HG03039 (cell line): Measurements from ENCODE around the gene RAE1.

Experiments
- ATAC-seq: cut with Tn5 transposase; IDR thresholded peaks from one replicate; pipeline ENCODE4 v1.9.1; 2021; ENCODE audit warnings: mild to moderate bottlenecking, moderate library complexity; ENCODE audit not compliant: unreplicated experiment

The RAE1 gene

DNA sequence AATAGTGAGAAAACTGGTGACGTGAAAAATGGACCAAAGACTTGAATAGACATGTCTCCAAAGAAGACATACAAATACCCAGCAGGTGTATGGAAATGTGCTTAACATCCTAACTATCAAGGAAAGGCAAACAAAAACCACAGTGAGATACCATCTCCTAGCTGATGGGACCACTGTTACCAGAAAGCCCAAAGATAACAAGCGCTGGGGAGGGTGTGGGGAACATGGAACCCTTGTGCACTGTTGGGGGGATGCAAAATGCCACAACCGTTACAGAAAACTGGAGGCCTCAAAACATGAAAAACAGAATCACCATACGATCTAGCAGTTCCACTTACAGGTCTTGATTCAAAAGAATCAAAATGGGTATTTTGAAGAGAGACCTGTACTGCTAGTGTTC is 20.3 kb downstream of the RAE1 start:
- ATAC-seq, result no peak

GRCh38 chr20:57372157-57372556 is 21.1 kb downstream of the RAE1 start:
- ATAC-seq, result no peak

DNA sequence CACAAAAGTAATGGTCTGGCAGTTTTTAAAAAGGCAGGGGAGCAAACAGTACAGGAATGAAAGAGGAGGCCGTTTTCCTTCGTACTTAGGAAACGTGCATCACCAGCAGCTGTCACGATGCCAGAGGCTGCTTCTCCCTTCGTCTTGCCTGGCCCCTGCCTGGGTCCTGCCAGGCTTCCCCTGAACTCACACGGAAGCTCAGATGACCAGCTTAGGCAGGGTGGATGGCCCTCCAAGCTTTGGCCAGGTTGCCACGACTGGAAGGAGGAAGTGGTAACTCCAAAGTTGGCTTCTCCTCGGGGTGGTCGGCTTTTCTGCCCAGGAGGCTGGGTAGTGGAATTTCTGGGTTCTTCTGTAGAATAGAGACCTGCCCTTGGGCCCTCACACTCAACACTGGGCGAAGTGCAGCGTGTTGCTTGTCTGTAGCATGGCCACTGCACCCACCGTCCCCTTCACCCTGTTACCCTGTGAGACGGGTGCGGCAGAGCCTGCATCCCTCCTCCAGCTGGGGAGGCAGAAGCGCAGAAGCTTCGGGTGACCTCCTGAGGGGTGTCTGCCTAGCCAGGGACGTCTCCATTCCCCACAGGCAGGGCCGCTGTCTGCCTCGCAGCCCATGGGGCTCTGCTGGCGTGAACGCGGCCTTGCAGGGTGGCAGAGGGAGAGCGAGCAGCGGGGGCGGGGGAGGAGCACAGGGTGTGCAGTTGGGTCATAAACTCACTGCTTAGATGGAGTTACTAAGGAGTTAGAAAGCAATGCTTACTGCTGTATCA is 21.7 kb downstream of the RAE1 start:
- no peak for ATAC-seq

- ATAC-seq, result no peak
Measured at GRCh38 chr20:57374343-57374930, 23.4 kb downstream of the RAE1 start.

DNA sequence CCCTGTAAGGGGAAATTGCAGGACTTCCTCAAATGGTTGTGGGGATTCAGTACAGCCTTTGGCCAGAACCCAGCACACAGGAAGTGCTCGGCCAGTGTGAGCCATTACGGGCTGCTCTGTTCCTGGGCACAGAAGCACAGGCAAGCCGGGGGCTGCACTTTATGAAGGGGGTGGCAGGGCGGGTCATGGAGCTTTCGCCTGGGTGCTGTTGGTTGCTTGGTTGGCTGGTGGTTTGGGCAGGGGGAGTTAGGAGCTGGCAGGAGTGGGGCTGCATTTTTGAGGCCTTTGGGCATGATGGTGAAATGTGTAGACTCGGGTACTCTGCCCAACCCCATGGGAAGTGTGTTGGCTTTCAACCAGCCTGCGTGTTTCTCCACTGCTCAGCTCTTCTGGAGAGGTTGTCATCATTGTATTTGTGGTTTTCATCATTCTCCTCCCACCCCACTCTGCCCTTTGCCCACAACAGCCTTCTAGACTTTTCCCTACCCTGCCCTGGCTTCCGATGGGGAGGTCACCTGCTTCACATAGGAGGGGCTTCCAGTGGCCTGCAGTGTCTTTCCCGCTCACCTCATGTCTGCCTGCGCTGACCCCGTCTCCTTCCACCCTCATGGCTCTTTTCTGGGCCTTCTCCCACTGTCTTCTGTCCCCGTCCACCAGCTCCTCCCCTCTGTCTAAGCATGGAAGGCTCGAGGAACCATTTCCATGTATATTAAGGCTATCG is 24.0 kb downstream of the RAE1 start:
- ATAC-seq, result no peak

- ATAC-seq, result no peak
Measured at GRCh38 chr20:57375652-57376230, 24.7 kb downstream of the RAE1 start.

DNA sequence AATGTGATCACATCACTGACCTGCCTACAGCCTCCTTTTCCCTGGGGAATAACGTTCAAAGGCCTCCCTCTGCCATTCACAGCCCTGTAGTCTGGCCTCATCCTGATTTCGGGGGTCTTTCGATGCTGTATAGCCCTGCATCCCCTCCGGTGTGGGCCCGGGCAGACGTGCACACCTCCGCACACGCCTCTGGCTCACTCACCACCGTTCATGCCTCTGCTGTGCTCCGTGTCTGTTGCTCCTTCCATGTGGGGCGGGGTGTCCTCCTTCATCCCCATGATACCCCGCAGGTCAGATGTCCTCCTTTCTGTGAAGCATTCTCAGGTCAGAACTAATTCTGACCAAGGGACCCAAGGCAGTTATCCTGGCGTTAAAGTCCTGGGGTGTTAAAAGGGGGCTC is 26.3 kb downstream of the RAE1 start:
- no peak for ATAC-seq

DNA sequence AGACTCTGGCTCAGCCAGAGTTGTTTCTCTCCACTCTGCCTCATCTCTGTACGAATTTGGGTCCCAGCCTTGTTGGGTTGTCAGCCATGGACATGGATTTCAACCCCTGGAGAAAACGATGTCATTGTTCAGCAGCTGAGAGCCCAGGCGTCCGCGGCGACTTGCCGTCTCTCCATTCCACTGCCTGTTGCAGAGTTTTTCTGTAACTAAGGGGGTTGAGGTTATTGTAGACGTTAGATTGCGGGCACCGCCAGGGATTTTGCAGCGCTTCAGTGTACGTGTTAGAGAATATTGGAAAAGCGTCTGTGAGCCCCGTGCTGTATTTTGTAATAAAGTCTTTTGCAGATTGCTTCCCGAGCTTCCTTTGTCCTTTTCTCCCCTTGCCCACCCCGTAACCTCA is 27.1 kb downstream of the RAE1 start:
- ATAC-seq, result no peak

- no peak for ATAC-seq
Measured at GRCh38 chr20:57378646-57379262, 27.7 kb downstream of the RAE1 start.

GRCh38 chr20:57379263-57379647 is 28.2 kb downstream of the RAE1 start:
- ATAC-seq, result no peak

GRCh38 chr20:57380081-57380750 is 29.2 kb downstream of the RAE1 start:
- ATAC-seq, result no peak

- no peak for ATAC-seq
Measured at GRCh38 chr20:57381596-57382503, 30.8 kb downstream of the RAE1 start.

GRCh38 chr20:57382516-57382915 is 31.5 kb downstream of the RAE1 start:
- ATAC-seq, result no peak

- no peak for ATAC-seq
Measured at GRCh38 chr20:57383447-57384347, 32.6 kb downstream of the RAE1 start.

DNA sequence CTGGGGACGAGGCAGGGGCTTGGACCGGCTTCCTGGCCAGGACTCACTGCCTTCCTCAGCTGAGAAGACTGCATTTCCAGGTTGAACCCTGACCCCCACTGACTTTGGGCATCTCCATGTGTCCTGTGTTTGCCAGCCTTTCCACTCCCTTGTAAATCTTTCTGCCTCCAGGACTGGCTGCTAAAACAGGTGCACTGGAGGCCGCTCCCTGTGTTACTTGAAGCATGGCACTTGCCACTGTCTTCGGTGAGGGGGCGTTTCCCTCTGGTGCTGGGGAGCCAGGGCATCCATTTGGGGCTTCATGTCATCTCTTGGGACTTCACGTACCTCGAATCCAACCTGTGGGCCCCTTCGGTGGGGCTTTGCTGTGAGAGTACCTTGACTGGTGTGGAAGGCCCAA is 33.4 kb downstream of the RAE1 start:
- no peak for ATAC-seq

GRCh38 chr20:57384953-57385761 is 34.1 kb downstream of the RAE1 start:
- no peak for ATAC-seq

DNA sequence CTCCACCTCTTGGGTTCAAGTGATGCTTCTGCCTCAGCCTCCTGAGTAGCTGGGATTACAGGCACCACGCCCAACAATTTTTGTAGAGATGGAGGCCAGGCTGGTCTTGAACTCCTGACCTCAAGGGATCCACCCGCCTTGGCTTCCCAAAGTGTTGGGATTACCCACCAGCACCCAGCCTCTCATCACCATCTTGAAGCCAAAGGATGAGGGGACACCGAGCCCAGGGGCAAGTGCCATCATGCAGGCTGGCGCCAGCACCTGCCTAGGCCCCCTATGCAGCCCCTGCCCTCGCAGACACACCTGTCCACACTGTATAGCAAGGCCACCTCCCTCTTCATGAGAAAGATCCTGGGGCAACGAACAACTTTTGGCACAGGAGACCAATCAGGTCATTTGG is 34.9 kb downstream of the RAE1 start:
- no peak for ATAC-seq

- ATAC-seq, result no peak
Measured at GRCh38 chr20:57386762-57387161, 35.7 kb downstream of the RAE1 start.
